ENCODE measurements around the gene SIVA1. TPM values are rescaled to one million over a fixed set of nuclear protein-coding genes. Genes with fewer than 3 reads are reported as not detected.
A peak's percentile ranks its signal among the peaks of the same experiment; 100 is the strongest.

Gene SIVA1
- total and polyA plus RNA-seq, 9 of the 15 experiments (the other 6 are each of a cell fraction or from before 2014, with no cell fraction given): 4.2 to 186 (median 54.2) TPM

DNA sequence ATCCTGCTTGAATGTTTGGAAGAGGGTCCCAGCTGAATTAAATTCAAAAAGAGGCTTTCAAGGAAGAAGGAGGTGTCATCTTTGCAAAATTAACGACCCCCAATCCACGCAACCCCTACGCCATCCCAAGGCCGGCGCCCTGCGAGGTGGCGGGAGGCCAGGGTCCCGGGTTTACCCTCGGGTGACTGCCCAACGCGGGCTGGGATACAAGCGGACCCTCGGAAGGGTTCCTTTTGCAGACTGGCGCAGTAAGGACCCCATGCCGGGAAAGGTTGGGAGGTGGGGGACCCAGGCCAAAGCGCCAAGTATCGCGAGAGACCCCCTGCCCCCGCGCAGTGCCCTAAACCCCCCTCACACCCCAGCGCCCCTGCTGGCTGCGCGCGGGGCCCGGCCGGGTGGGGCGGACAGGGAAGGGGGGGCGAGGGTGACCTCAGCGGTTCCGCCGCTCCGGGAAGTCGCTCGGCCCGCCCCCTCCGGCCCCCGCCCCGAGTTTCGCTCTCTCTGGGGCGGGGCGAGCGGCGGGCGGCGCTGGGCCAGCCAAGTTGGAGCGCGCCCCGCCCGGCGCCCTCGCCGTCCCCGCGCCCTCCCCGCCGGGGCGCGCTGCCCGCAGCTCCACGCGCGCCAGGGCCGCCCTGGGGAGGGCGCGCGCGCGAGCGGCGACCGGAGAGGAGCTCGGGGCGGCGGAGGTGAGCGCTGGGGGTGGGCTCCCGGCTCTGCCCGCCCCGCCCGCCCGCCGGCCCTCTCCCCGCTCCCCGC lies 47.2 kb downstream of the SIVA1 start (continued):
- TF ChIP-seq ZNF175 (CRISPR knock-in tag; IDR thresholded peaks at IDR 0.05; ENCODE audit: low read depth): no peak
- TF ChIP-seq, protein P1, sequence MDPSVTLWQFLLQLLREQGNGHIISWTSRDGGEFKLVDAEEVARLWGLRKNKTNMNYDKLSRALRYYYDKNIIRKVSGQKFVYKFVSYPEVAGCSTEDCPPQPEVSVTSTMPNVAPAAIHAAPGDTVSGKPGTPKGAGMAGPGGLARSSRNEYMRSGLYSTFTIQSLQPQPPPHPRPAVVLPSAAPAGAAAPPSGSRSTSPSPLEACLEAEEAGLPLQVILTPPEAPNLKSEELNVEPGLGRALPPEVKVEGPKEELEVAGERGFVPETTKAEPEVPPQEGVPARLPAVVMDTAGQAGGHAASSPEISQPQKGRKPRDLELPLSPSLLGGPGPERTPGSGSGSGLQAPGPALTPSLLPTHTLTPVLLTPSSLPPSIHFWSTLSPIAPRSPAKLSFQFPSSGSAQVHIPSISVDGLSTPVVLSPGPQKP (CRISPR knock-in tag; IDR thresholded peaks at IDR 0.05): no peak
- no peak for TF ChIP-seq ZNF253 (CRISPR knock-in tag; conservative IDR thresholded peaks at IDR 0.05)
- TF ChIP-seq HDAC1 (IDR thresholded peaks at IDR 0.05): no peak
- TF ChIP-seq MTA1 (IDR thresholded peaks at IDR 0.05; ENCODE audit: borderline replicate concordance): 0 out of 2 replicates have a peak, but pooled peaks have one; percentile 22
- no peak for TF ChIP-seq ZNF445 (CRISPR knock-in tag; IDR thresholded peaks at IDR 0.05; ENCODE audit: low read depth)
- TF ChIP-seq, protein P2, sequence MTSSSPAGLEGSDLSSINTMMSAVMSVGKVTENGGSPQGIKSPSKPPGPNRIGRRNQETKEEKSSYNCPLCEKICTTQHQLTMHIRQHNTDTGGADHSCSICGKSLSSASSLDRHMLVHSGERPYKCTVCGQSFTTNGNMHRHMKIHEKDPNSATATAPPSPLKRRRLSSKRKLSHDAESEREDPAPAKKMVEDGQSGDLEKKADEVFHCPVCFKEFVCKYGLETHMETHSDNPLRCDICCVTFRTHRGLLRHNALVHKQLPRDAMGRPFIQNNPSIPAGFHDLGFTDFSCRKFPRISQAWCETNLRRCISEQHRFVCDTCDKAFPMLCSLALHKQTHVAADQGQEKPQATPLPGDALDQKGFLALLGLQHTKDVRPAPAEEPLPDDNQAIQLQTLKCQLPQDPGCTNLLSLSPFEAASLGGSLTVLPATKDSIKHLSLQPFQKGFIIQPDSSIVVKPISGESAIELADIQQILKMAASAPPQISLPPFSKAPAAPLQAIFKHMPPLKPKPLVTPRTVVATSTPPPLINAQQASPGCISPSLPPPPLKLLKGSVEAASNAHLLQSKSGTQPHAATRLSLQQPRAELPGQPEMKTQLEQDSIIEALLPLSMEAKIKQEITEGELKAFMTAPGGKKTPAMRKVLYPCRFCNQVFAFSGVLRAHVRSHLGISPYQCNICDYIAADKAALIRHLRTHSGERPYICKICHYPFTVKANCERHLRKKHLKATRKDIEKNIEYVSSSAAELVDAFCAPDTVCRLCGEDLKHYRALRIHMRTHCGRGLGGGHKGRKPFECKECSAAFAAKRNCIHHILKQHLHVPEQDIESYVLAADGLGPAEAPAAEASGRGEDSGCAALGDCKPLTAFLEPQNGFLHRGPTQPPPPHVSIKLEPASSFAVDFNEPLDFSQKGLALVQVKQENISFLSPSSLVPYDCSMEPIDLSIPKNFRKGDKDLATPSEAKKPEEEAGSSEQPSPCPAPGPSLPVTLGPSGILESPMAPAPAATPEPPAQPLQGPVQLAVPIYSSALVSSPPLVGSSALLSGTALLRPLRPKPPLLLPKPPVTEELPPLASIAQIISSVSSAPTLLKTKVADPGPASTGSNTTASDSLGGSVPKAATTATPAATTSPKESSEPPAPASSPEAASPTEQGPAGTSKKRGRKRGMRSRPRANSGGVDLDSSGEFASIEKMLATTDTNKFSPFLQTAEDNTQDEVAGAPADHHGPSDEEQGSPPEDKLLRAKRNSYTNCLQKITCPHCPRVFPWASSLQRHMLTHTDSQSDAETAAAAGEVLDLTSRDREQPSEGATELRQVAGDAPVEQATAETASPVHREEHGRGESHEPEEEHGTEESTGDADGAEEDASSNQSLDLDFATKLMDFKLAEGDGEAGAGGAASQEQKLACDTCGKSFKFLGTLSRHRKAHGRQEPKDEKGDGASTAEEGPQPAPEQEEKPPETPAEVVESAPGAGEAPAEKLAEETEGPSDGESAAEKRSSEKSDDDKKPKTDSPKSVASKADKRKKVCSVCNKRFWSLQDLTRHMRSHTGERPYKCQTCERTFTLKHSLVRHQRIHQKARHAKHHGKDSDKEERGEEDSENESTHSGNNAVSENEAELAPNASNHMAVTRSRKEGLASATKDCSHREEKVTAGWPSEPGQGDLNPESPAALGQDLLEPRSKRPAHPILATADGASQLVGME (CRISPR knock-in tag; IDR thresholded peaks at IDR 0.05): no peak
- TF ChIP-seq TAF7 (tag; IDR thresholded peaks at IDR 0.05): no peak
- TF ChIP-seq ZFP36 (IDR thresholded peaks at IDR 0.05; ENCODE audit: low read depth, low read length, partially characterized antibody): no peak
- TF ChIP-seq, protein P3, sequence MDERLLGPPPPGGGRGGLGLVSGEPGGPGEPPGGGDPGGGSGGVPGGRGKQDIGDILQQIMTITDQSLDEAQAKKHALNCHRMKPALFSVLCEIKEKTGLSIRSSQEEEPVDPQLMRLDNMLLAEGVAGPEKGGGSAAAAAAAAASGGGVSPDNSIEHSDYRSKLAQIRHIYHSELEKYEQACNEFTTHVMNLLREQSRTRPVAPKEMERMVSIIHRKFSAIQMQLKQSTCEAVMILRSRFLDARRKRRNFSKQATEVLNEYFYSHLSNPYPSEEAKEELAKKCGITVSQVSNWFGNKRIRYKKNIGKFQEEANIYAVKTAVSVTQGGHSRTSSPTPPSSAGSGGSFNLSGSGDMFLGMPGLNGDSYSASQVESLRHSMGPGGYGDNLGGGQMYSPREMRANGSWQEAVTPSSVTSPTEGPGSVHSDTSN (CRISPR knock-in tag; IDR thresholded peaks at IDR 0.05; ENCODE audit: low read depth): no peak
- TF ChIP-seq, protein P3 (tag; conservative IDR thresholded peaks at IDR 0.05; ENCODE audit: low read depth): no peak
- TF ChIP-seq, protein P4, sequence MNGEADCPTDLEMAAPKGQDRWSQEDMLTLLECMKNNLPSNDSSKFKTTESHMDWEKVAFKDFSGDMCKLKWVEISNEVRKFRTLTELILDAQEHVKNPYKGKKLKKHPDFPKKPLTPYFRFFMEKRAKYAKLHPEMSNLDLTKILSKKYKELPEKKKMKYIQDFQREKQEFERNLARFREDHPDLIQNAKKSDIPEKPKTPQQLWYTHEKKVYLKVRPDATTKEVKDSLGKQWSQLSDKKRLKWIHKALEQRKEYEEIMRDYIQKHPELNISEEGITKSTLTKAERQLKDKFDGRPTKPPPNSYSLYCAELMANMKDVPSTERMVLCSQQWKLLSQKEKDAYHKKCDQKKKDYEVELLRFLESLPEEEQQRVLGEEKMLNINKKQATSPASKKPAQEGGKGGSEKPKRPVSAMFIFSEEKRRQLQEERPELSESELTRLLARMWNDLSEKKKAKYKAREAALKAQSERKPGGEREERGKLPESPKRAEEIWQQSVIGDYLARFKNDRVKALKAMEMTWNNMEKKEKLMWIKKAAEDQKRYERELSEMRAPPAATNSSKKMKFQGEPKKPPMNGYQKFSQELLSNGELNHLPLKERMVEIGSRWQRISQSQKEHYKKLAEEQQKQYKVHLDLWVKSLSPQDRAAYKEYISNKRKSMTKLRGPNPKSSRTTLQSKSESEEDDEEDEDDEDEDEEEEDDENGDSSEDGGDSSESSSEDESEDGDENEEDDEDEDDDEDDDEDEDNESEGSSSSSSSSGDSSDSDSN (IDR thresholded peaks at IDR 0.05; ENCODE audit: borderline replicate concordance in 1 of 2, low read depth in 2 of 2, low read length in 2 of 2): no peak
- no peak for TF ChIP-seq RFX1 (IDR thresholded peaks at IDR 0.05)
- TF ChIP-seq NRF1 (conservative IDR thresholded peaks at IDR 0.05 in 1 of 2, IDR thresholded peaks at IDR 0.05 in 1 of 2): peak; percentile 26 to 44; a peak in 1 of 4 replicates

Measured in K562 (cell line).